Thyroid gland (tissue), 4 donors: ENCODE measurements around the gene DACH1. TPM values are rescaled to one million over a fixed set of nuclear protein-coding genes. Genes with fewer than 3 reads are reported as not detected.

Experiments
- DNase-seq, 2 donors: peaks; one replicate each; pipeline ENCODE4 v3.0.0-alpha.2; 2019
- H3K27ac ChIP-seq, 3 donors: fragments of 200-600 bp; sonication (generic); 1 replicate in 2 of 3; 2 replicates in 1 of 3; pipeline ENCODE4 v1.5.1; 2016 to 2019; ENCODE audit warnings: mild to moderate bottlenecking in 1 of 3, moderate library complexity in 1 of 3
- H3K27me3 ChIP-seq: fragments of 200-600 bp; sonication (generic); one replicate; pipeline ENCODE4 v1.5.1; 2019
- H3K36me3 ChIP-seq, 2 donors: fragments of 200-600 bp; sonication (generic); one replicate each; pipeline ENCODE4 v1.5.1; 2016 to 2019
- H3K4me1 ChIP-seq, 2 donors: fragments of 200-600 bp; sonication (generic); one replicate each; pipeline ENCODE4 v1.5.1; 2017 to 2019
- H3K4me3 ChIP-seq, 3 donors: fragments of 200-600 bp; sonication (generic); replicated peaks in 1 of 3; 1 replicate in 2 of 3; 2 replicates in 1 of 3; pipeline ENCODE4 v1.5.1; 2016; ENCODE audit warnings: mild to moderate bottlenecking in 1 of 3
- H3K9me3 ChIP-seq: fragments of 200-600 bp; sonication (generic); one replicate; pipeline ENCODE4 v1.5.1; 2017
- CTCF ChIP-seq, 6 experiments: fragments of 200-600 bp in 3 of 6; fragments of 450-650 bp in 3 of 6; sonication (generic) in 3 of 6; IDR thresholded peaks; one replicate each; pipeline ENCODE4 v1.5.1; 2016 to 2019; ENCODE audit warnings: antibody characterized with exemption in 6 of 6, mild to moderate bottlenecking in 2 of 6, inconsistent platforms in 1 of 6, moderate library complexity in 1 of 6
- POLR2A ChIP-seq, 2 donors: fragments of 450-650 bp; IDR thresholded peaks; one replicate each; pipeline ENCODE4 v1.6.1; 2017; ENCODE audit warnings: antibody characterized with exemption in 2 of 2, mild to moderate bottlenecking in 2 of 2, moderate library complexity in 1 of 2
- WGBS, 2 donors: methylation state at CpG; one replicate each; pipeline ENCODE4 v1.1.5; 2017; 5-methylcytosine and 5-hydroxymethylcytosine counted together
- intact Hi-C: fragments of 100-400 bp; cut with DNase I; formaldehyde crosslinking; loops from one replicate; pipeline ENCODE4 v1.15.1; 2023
- total RNA-seq, 4 donors: library from RNA; depleted of rRNA; stranded (reverse); fragments of >200 nt; gene quantifications; one replicate each; pipeline ENCODE4 v1.2.3, GENCODE V29; 2016

Gene DACH1
- total RNA-seq, 4 donors from 2014 or later = 0.33 to 0.49 (median 0.33) TPM; not detected in 1

DNA sequence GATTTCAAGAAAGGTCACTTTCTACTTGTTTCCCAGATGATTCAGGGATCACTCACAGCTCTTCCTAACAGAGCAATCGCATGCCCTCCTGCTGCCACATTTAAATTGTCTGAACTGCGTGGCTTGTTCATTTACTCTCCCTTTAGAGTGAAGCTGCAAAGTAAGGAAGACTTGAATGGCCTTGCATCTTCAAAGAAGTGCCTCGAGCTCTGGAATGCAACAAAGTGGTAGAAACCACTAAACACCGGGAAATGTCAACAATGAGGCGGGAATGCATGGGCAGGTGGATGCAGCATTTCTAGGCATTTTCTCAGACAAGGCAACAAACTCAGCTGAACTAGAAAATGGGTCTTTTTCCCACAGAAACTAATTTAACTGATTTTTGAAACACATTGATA lies 10.3 kb upstream of the DACH1 start:
- H3K36me3 ChIP-seq = no peaks in the 10 kb centered on the region
- H3K4me3 ChIP-seq = no peak overlapping the region
- no peak overlapping the region for H3K27ac ChIP-seq
- no peaks in the 10 kb centered on the region for H3K27me3 ChIP-seq
- intact Hi-C loops = no loop called here
- TF ChIP-seq CTCF (IDR thresholded peaks at IDR 0.05) (no peak), POLR2A (IDR thresholded peaks at IDR 0.05) (no peak)
- WGBS, 2 donors = 54 to 68% methylated on average over 5 of the region's 5 CpGs
- no peak for DNase-seq
- peaks cover 0 to 4% of the 10 kb centered on the region in 2 donors for H3K4me1 ChIP-seq
- no peaks in the 10 kb centered on the region for H3K9me3 ChIP-seq

DNA sequence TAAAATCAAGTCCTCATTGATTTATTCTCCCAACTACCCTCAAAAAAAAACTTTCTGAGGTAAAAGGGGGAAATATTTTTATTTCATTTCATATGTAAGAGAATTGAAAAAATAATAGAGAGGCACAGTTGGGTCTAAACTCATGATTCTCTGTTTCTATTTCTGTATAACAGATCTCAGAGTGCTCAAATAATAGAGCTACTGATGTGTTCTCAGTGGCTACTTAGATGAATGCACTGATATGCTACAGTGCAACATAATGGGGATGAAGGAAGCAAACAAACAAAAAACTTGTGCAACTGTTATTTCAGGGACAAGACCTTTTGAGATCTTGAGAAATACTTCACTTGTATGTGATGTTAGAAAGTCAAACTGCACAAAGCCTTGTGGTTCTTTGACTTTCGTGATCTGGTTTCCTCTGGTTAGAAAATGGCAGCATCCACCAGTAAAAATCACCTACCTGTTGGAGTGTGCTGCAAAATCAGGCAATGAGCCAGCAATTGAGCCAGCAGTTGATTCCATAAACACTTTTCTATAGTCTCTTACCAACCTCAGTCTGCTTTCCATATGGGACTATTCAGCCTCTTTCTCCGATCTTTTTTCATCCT lies 9.7 kb upstream of the DACH1 start:
- H3K36me3 ChIP-seq = no peaks in the 10 kb centered on the region
- no peak overlapping the region for H3K27ac ChIP-seq
- no peak for TF ChIP-seq CTCF (IDR thresholded peaks at IDR 0.05)
- TF ChIP-seq POLR2A (IDR thresholded peaks at IDR 0.05) = no peak
- intact Hi-C loops = no loop called here
- H3K9me3 ChIP-seq = no peaks in the 10 kb centered on the region
- no peaks in the 10 kb centered on the region for H3K27me3 ChIP-seq
- H3K4me1 ChIP-seq = peaks cover 0 to 4% of the 10 kb centered on the region in 2 donors
- 61 to 66% methylated on average over 2 of the region's 2 CpGs for WGBS, 2 donors
- DNase-seq = no peak
- no peak overlapping the region for H3K4me3 ChIP-seq

DNA sequence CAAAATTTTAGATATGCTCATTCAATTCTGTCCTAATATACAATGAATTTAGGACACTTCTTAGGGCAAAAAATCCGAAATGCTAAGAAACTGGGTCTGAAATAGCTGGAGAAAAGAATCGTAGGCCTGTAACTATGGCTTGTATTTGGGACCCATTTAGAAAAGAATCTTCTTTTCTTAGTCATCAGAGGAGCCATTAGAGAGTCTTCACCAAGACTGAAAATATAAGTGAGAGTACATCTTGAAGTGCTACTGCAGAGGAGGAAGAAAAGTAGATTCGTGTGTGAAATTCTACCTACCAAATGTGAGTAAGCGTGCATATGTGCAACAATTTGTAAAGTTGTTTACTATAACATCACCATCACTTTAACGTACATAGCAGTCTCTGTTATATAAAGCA lies 8.8 kb upstream of the DACH1 start:
- 91 to 92% methylated on average over 5 of the region's 5 CpGs for WGBS, 2 donors
- no peak for TF ChIP-seq CTCF (IDR thresholded peaks at IDR 0.05)
- TF ChIP-seq POLR2A (IDR thresholded peaks at IDR 0.05) = no peak
- H3K9me3 ChIP-seq = no peaks in the 10 kb centered on the region
- DNase-seq = no peak
- peaks cover 0 to 4% of the 10 kb centered on the region in 2 donors for H3K4me1 ChIP-seq
- H3K4me3 ChIP-seq = no peak overlapping the region
- H3K27me3 ChIP-seq = no peaks in the 10 kb centered on the region
- no peak overlapping the region for H3K27ac ChIP-seq
- H3K36me3 ChIP-seq = no peaks in the 10 kb centered on the region
- intact Hi-C loops = no loop called here

- no peaks in the 10 kb centered on the region for H3K36me3 ChIP-seq
- H3K27me3 ChIP-seq = peaks cover 2% of the 10 kb centered on the region
- peaks cover 0 to 4% of the 10 kb centered on the region in 2 donors for H3K4me1 ChIP-seq
- intact Hi-C loops = no loop called here
- WGBS, 2 donors = 77 to 80% methylated on average over 2 of the region's 2 CpGs
- TF ChIP-seq CTCF (IDR thresholded peaks at IDR 0.05) = no peak
- TF ChIP-seq POLR2A (IDR thresholded peaks at IDR 0.05) = no peak
- no peak overlapping the region for H3K27ac ChIP-seq
- H3K4me3 ChIP-seq = no peak overlapping the region
- DNase-seq = no peak
- no peaks in the 10 kb centered on the region for H3K9me3 ChIP-seq
Observed at GRCh38 chr13:71874458-71874857, 7.5 kb upstream of the DACH1 start.

DNA sequence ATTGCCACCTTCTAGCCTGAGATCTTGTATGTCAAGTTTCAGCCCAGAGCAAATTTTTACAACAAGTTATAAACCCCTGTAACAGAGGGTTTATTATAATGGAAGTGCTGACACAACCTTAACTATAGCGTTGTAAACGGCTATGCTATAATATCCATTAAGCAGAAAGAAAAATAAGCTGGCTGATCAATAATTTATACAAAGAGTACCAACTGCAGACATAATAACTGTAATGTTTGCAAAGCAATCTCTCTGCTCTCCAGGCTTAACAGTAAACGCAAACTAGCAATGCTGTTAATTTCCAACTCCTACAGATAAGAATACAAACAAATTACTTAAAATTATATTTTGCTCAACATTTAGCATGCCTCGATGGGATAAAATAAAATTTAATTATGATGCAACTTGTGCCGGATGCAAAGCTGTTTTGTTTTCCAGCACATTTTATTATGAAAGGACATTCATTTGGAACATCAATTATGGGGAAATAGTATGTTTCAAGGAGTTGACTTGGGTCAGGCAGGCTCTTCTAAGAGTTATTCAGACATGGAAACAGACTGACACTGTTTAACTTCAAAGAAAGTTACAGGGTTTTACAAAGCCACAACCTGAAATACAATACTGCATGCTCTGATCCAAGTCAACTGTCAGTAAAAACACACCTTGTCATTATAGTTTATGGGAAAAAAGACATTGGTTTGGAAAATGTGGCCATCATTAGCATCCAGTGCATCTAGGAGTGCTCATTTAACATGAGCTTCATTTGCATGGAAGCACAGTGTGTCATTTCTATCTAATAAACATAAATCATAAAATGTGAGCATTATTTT lies 6.6 kb upstream of the DACH1 start:
- intact Hi-C loops = no loop called here
- Histone ChIP-seq H3K27ac (no peak overlapping the region), H3K27me3 (peaks cover 5% of the 10 kb centered on the region), H3K4me1 (no peaks in the 10 kb centered on the region), H3K36me3 (no peaks in the 10 kb centered on the region), H3K4me3 (no peak overlapping the region), H3K9me3 (no peaks in the 10 kb centered on the region)
- WGBS, 2 donors = 81 to 87% methylated on average over 5 of the region's 5 CpGs
- no peak for DNase-seq
- TF ChIP-seq POLR2A (IDR thresholded peaks at IDR 0.05) = no peak
- no peak for TF ChIP-seq CTCF (IDR thresholded peaks at IDR 0.05)
